ENCODE measurements around the gene GLYR1.

- TF ChIP-seq POLR2AphosphoS5 (IDR thresholded peaks at IDR 0.05; ENCODE audit: low read depth, low read length) (no peak), POLR2A (IDR thresholded peaks at IDR 0.05; ENCODE audit: low read depth, low read length) (no peak)
These were observed 15.5 kb downstream of the GLYR1 start for GRCh38 chr16:4831616-4832015.

All from GM12892 (cell line).